ENCODE data around the gene CLMN. TPM values are rescaled to one million over a fixed set of nuclear protein-coding genes. Genes with fewer than 3 reads are reported as not detected.
"Not testable (repeated sequence)": the region's sequence is repeated elsewhere in the genome, so short reads cannot be mapped to it uniquely, and the experiment has no call there.

Gene CLMN
- total and polyA plus RNA-seq, 7 experiments from 2014 or later: 0.43 to 6.8 (median 0.70) TPM

DNA sequence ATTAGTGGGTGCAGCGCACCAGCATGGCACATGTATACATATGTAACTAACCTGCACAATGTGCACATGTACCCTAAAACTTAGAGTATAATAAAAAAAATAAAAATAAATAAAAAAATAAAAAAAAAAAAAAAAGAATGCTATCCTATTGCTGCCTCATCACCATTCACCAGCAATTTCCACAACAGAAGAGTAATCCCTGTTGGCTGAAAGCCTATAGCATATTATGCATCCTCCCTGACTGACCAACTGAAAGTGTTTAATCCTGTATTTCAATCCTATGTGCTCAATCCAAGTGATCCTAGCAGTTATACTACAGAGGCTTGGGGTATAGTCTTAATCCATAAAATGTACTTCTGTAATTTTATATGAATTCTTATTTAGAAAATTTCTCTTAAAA lies 180.8 kb downstream of the CLMN start:
- CTCF ChIA-PET: no interaction called here
- Mint-ChIP-seq H3K9me3 (peaks cover 0 to under 1% (median 0%) of the 10 kb centered on the region in 11 donors), H3K27me3 (no peaks in the 10 kb centered on the region), H3K4me1 (peaks cover 40 to 93% (median 88%) of the 10 kb centered on the region in 7 donors), H3K4me3 (peak overlapping the region in 2 of 10 donors; percentile 30 to 37), H3K27ac (peak overlapping the region in 3 of 9 donors; percentile 10 to 31 (median 21)), H3K36me3 (peaks cover 5 to 20% (median 12%) of the 10 kb centered on the region in 5 donors)
- DNase-seq (no peak), ATAC-seq (no peak)
- intact Hi-C loops (cut with micrococcal nuclease): no loop called here
- Histone ChIP-seq H3K4me3 (ENCODE audit: low read length) (no peak overlapping the region), H3K27ac (ENCODE audit: low read depth, low read length) (no peak overlapping the region), H3K27me3 (ENCODE audit: control insufficient read depth in 2 of 2, insufficient read depth in 2 of 2, low read length in 2 of 2) (no peaks in the 10 kb centered on the region), H3K36me3 (ENCODE audit: control insufficient read depth in 2 of 3, insufficient read depth in 3 of 3, low read length in 3 of 3) (no peaks in the 10 kb centered on the region), H3K4me1 (ENCODE audit: control insufficient read depth in 2 of 2, insufficient read depth in 2 of 2, low read length in 2 of 2) (peaks cover 4 to 29% of the 10 kb centered on the region in 2 donors), H3K9me3 (ENCODE audit: control insufficient read depth in 2 of 3, low read length in 3 of 3) (no peaks in the 10 kb centered on the region)
- POLR2A ChIA-PET: no interaction called here

DNA sequence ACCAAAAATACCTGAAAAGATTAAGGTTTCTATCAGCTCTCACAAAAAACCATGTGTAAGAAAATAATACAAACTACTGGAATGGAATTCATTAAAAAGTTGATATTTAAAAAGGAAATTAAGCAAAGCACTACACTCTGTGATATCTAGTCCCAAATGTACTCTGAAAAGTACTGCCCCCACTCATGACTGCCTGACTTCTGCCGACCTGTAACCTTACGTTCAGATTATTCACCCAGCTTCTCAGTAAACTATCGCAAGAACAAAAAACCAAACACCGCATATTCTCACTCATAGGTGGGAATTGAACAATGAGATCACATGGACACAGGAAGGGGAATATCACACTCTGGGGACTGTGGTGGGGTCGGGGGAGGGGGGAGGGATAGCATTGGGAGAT lies 181.3 kb downstream of the CLMN start:
- POLR2A ChIA-PET; intact Hi-C loops (cut with micrococcal nuclease); ATAC-seq; CTCF ChIA-PET; H3K27ac ChIP-seq (ENCODE audit: low read depth, low read length); H3K9me3 Mint-ChIP-seq; H3K9me3 ChIP-seq (ENCODE audit: control insufficient read depth in 2 of 3, low read length in 3 of 3); DNase-seq; H3K27me3 ChIP-seq (ENCODE audit: control insufficient read depth in 2 of 2, insufficient read depth in 2 of 2, low read length in 2 of 2); H3K36me3 ChIP-seq (ENCODE audit: control insufficient read depth in 2 of 3, insufficient read depth in 3 of 3, low read length in 3 of 3); H3K27me3 Mint-ChIP-seq; H3K4me3 ChIP-seq (ENCODE audit: low read length): not testable (repeated sequence)
- H3K4me3 Mint-ChIP-seq: peak overlapping the region in 4 of 10 donors; percentile 1 to 55 (median 30)
- peak overlapping the region in 3 of 9 donors; percentile 21 to 78 (median 36) for H3K27ac Mint-ChIP-seq
- peaks cover 37 to 91% (median 85%) of the 10 kb centered on the region in 7 donors for H3K4me1 Mint-ChIP-seq
- peaks cover 5 to 20% (median 12%) of the 10 kb centered on the region in 5 donors for H3K36me3 Mint-ChIP-seq
- peaks cover 3 to 29% of the 10 kb centered on the region in 2 donors for H3K4me1 ChIP-seq (ENCODE audit: control insufficient read depth in 2 of 2, insufficient read depth in 2 of 2, low read length in 2 of 2)

DNA sequence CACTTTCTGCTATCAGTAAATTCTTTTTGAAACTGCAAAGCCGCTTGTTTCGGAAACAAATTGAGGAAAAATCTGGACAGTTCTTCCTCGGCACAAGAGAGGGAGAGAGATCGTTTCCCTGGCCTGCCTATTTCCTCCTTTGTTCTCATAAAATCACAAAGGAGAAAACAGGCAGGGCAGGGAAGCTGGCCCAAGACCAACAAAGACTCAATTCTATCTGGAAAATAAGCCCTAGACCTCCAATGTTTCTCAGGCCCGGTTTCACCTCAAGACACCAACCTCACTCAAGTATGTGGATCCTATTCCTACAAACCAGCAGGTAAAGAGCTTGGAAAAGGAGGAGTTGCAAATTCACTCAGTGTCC lies 181.9 kb downstream of the CLMN start:
- ATAC-seq (no peak), DNase-seq (no peak)
- intact Hi-C loops (cut with micrococcal nuclease): no loop called here
- H3K4me1 Mint-ChIP-seq: peaks cover 34 to 90% (median 82%) of the 10 kb centered on the region in 7 donors
- H3K9me3 Mint-ChIP-seq: no peaks in the 10 kb centered on the region
- H3K27me3 Mint-ChIP-seq: no peaks in the 10 kb centered on the region
- Histone ChIP-seq H3K36me3 (ENCODE audit: control insufficient read depth in 2 of 3, insufficient read depth in 3 of 3, low read length in 3 of 3) (peaks cover 0 to 5% (median 5%) of the 10 kb centered on the region in 3 experiments), H3K9me3 (ENCODE audit: control insufficient read depth in 2 of 3, low read length in 3 of 3) (no peaks in the 10 kb centered on the region), H3K27me3 (ENCODE audit: control insufficient read depth in 2 of 2, insufficient read depth in 2 of 2, low read length in 2 of 2) (no peaks in the 10 kb centered on the region), H3K4me1 (ENCODE audit: control insufficient read depth in 2 of 2, insufficient read depth in 2 of 2, low read length in 2 of 2) (peaks cover 0 to 22% of the 10 kb centered on the region in 2 donors), H3K27ac (ENCODE audit: low read depth, low read length) (no peak overlapping the region), H3K4me3 (ENCODE audit: low read length) (no peak overlapping the region)
- CTCF ChIA-PET: no interaction called here
- POLR2A ChIA-PET: no interaction called here
- peak overlapping the region in 5 of 10 donors; percentile 4 to 54 (median 23) for H3K4me3 Mint-ChIP-seq
- H3K36me3 Mint-ChIP-seq: peaks cover 5 to 26% (median 18%) of the 10 kb centered on the region in 5 donors
- H3K27ac Mint-ChIP-seq: peak overlapping the region in 3 of 9 donors; percentile 9 to 54 (median 52)

DNA sequence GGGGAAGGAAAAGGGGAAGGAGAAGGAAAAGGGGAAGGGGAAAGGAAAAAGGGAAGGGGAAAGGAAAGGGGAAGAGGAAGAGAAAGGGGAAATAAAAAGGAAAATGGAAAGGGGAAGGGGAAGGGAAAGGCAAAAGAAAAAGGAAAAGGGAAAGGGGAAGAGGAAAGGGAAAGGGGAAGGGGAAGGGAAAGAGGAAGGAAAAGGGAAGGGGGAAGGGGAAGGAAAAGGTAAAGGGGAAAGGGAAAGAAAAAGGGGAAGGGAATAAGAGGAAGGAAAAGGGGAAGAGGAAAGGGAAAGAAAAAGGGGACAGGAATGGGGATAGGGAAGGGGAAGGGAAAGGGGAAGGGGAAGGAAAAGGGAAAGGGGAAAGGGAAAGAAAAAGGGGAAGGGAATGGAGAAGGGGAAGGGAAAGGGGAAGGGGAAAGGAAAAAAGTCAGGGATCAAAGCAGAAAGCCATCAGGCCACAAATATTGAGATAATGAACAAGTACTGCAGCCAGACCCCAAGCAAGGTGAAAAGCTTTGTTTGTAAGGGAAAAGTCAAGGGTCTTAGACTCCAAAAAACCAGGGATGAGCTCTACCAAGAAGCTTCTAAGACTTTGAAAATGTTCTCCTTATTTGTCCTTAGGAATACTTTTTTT lies 182.4 kb downstream of the CLMN start:
- ATAC-seq (no peak), DNase-seq (no peak)
- Histone ChIP-seq H3K27me3 (ENCODE audit: control insufficient read depth in 2 of 2, insufficient read depth in 2 of 2, low read length in 2 of 2) (no peaks in the 10 kb centered on the region), H3K4me3 (ENCODE audit: low read length) (no peak overlapping the region), H3K4me1 (ENCODE audit: control insufficient read depth in 2 of 2, insufficient read depth in 2 of 2, low read length in 2 of 2) (peaks cover 0 to 20% of the 10 kb centered on the region in 2 donors), H3K36me3 (ENCODE audit: control insufficient read depth in 2 of 3, insufficient read depth in 3 of 3, low read length in 3 of 3) (peaks cover 0 to 8% (median 5%) of the 10 kb centered on the region in 3 experiments), H3K9me3 (ENCODE audit: control insufficient read depth in 2 of 3, low read length in 3 of 3) (no peaks in the 10 kb centered on the region), H3K27ac (ENCODE audit: low read depth, low read length) (no peak overlapping the region)
- Mint-ChIP-seq H3K4me1 (peaks cover 34 to 90% (median 81%) of the 10 kb centered on the region in 7 donors), H3K27ac (peak overlapping the region in 6 of 9 donors; percentile 9 to 72 (median 35)), H3K36me3 (peaks cover 5 to 31% (median 22%) of the 10 kb centered on the region in 5 donors), H3K4me3 (peak overlapping the region in 4 of 10 donors; percentile 24 to 54 (median 46)), H3K9me3 (no peaks in the 10 kb centered on the region), H3K27me3 (no peaks in the 10 kb centered on the region)
- POLR2A ChIA-PET: no interaction called here
- intact Hi-C loops (cut with micrococcal nuclease): no loop called here
- CTCF ChIA-PET: no interaction called here

DNA sequence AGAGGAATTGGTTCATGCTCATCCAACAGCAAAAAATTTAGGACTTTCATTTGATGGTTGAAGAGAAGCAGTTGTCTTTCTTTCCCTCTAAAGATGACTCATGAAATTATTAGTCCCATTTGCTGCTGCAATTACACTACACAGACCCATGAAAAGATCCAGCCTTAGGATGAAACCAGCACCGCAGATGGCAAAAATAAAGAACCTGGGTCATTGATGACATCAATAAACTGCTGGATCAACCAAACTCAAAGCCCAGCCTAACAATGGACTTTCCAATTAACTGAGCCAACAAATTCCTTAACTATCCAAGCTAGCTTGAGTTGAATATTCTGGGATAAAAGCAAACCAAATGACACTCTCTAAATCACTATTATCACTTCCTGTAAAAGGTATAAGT lies 183.1 kb downstream of the CLMN start:
- DNase-seq: no peak
- Histone ChIP-seq H3K27me3 (ENCODE audit: control insufficient read depth in 2 of 2, insufficient read depth in 2 of 2, low read length in 2 of 2) (no peaks in the 10 kb centered on the region), H3K27ac (ENCODE audit: low read depth, low read length) (no peak overlapping the region), H3K4me1 (ENCODE audit: control insufficient read depth in 2 of 2, insufficient read depth in 2 of 2, low read length in 2 of 2) (peaks cover 0 to 20% of the 10 kb centered on the region in 2 donors), H3K36me3 (ENCODE audit: control insufficient read depth in 2 of 3, insufficient read depth in 3 of 3, low read length in 3 of 3) (peaks cover 0 to 12% (median 5%) of the 10 kb centered on the region in 3 experiments), H3K9me3 (ENCODE audit: control insufficient read depth in 2 of 3, low read length in 3 of 3) (no peaks in the 10 kb centered on the region), H3K4me3 (ENCODE audit: low read length) (no peak overlapping the region)
- ATAC-seq: no peak
- intact Hi-C loops (cut with micrococcal nuclease): no loop called here
- Mint-ChIP-seq H3K4me3 (peak overlapping the region in 6 of 10 donors; percentile 8 to 54 (median 42)), H3K9me3 (no peaks in the 10 kb centered on the region), H3K27me3 (no peaks in the 10 kb centered on the region), H3K27ac (peak overlapping the region in 4 of 9 donors; percentile 31 to 72 (median 64)), H3K36me3 (peaks cover 5 to 33% (median 24%) of the 10 kb centered on the region in 5 donors), H3K4me1 (peaks cover 34 to 83% (median 75%) of the 10 kb centered on the region in 7 donors)
- CTCF ChIA-PET: no interaction called here
- POLR2A ChIA-PET: no interaction called here

DNA sequence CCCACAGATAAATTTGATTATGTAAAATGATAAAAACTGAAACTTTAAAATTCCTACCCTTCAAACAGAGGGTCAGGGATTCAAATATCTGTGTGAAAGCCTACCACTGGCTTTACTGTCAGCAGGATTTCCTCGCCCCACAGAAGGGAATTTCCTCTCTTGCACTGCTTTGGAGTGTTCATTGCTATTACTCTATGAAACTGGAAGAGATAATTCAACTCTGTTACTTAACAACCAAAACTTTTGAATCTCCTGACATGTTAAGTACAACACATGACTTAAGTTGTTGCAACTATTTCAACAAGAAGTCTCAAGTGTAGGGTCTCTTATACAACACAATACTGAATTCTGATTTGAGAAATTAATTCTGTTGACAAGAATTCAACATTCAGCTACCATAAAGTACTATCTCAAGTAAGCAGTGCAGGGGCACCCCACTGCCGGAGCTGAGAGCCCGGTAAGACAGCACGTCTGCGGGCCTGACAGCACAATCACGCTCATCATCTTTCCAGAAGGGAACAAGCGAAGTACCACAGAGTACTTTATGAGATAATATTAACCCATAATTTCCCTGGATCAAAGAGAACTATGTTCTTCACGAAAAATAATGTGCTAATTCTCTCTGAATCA lies 185.3 kb downstream of the CLMN start:
- Histone ChIP-seq H3K27ac (ENCODE audit: low read depth, low read length) (no peak overlapping the region), H3K4me1 (ENCODE audit: control insufficient read depth in 2 of 2, insufficient read depth in 2 of 2, low read length in 2 of 2) (peaks cover 0 to 10% of the 10 kb centered on the region in 2 donors), H3K27me3 (ENCODE audit: control insufficient read depth in 2 of 2, insufficient read depth in 2 of 2, low read length in 2 of 2) (no peaks in the 10 kb centered on the region), H3K4me3 (ENCODE audit: low read length) (no peak overlapping the region), H3K9me3 (ENCODE audit: control insufficient read depth in 2 of 3, low read length in 3 of 3) (no peaks in the 10 kb centered on the region), H3K36me3 (ENCODE audit: control insufficient read depth in 2 of 3, insufficient read depth in 3 of 3, low read length in 3 of 3) (peaks cover 0 to 32% (median 5%) of the 10 kb centered on the region in 3 experiments)
- peaks cover 25 to 62% (median 60%) of the 10 kb centered on the region in 7 donors for H3K4me1 Mint-ChIP-seq
- H3K9me3 Mint-ChIP-seq: no peaks in the 10 kb centered on the region
- ChIA-PET CTCF (no interaction called here), POLR2A (no interaction called here)
- H3K27ac Mint-ChIP-seq: peak overlapping the region in 1 of 9 donors; percentile 19
- DNase-seq (no peak), ATAC-seq (no peak)
- no peaks in the 10 kb centered on the region for H3K27me3 Mint-ChIP-seq
- no peak overlapping the region for H3K4me3 Mint-ChIP-seq
- intact Hi-C loops (cut with micrococcal nuclease): no loop called here
- peaks cover 5 to 34% (median 24%) of the 10 kb centered on the region in 5 donors for H3K36me3 Mint-ChIP-seq
